ENCODE measurements around the gene CGA. TPM values are rescaled to one million over a fixed set of nuclear protein-coding genes. Genes with fewer than 3 reads are reported as not detected.

CGA gene
- 1.7 and 4.6 TPM in 2 replicates for total RNA-seq

DNA sequence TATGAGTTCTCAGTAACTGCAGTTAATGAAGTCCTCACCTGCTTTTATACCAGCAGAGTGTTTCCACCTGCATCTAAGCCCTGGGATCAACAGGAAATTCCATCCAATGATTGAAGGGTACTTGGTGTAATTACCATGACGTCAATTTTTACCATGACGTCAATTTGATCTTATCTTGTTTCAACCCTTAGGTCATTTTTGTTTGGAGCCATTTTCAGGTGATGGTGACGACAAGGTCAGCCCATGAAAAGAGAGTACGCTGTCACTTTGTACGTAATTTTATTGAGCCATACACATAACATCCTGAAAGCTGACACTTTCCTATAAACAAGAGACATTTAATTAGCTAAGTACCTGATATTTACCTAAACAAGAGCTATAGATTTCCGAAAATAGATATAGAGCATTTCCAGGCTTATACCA lies at the start of gene CGA:
CGA (minus strand) TSS at position 20 of the 423 bp plus-strand sequence. CDS start 6,906 bp downstream, outside the sequence.

Other genes starting within 250 kb of the CGA start
- not detected in 2 replicates for gene HTR1E, start 157.6 kb downstream of the CGA start, total RNA-seq
- 4.3 and 7.8 TPM in 2 replicates for gene ZNF292, start 60.5 kb upstream of the CGA start, total RNA-seq
- gene SMIM8, start 227.5 kb upstream of the CGA start, total RNA-seq: 2.3 and 6.2 TPM in 2 replicates
- not detected in 2 replicates for gene GJB7, start 234.2 kb upstream of the CGA start, total RNA-seq
- 0.35 TPM in 1 of 2 replicates, not detected in the other for gene C6orf163, start 249.7 kb upstream of the CGA start, total RNA-seq